ENCODE data around the gene PHF13.

The PHF13 gene

GRCh38 chr1:6577831-6578525 is 35.6 kb upstream of the PHF13 start:
- H3K4me1 ChIP-seq (ENCODE audit: control extremely low read depth in 1 of 4, control insufficient read depth in 4 of 4, insufficient read depth in 4 of 4, low read length in 3 of 4): peaks cover 4 to 35% (median 32%) of the 10 kb centered on the region in 4 experiments
- H3K4me3 ChIP-seq (ENCODE audit: control insufficient read depth in 1 of 7, extremely low read depth in 1 of 7, insufficient read depth in 4 of 7, low read depth in 2 of 7, low read length in 6 of 7): no peak overlapping the region
- POLR2A ChIA-PET: no interaction called here
- H3K27ac ChIP-seq (ENCODE audit: insufficient read depth in 1 of 2, low read depth in 1 of 2, low read length in 2 of 2, poor library complexity in 1 of 2, severe bottlenecking in 2 of 2): no peak overlapping the region
- H3K27me3 ChIP-seq (replicated peaks in 2 of 5; ENCODE audit: control insufficient read depth in 4 of 5, insufficient read depth in 5 of 5, low read length in 4 of 5): no peaks in the 10 kb centered on the region
- no peak for DNase-seq
- H3K36me3 ChIP-seq (ENCODE audit: control insufficient read depth in 4 of 4, insufficient read depth in 4 of 4, low read length in 3 of 4): peaks cover 0 to 3% (median 0%) of the 10 kb centered on the region in 4 experiments
- WGBS (ENCODE audit: insufficient coverage): 98% methylated on average over 5 of the region's 6 CpGs
- CTCF ChIA-PET: interaction anchor here (0.8 to 2.4 kb wide), 4 partner anchors 21 to 57 kb away, joined by 3 to 11 read pairs (median 3); partner anchors contain the start of genes NOL9 and TAS1R1
- H3K9me3 ChIP-seq (ENCODE audit: control extremely low read depth in 1 of 5, control insufficient read depth in 4 of 5, insufficient read depth in 2 of 5, low read depth in 1 of 5, low read length in 4 of 5): no peaks in the 10 kb centered on the region

GRCh38 chr1:6578624-6579373 is 34.7 kb upstream of the PHF13 start:
- Histone ChIP-seq H3K36me3 (ENCODE audit: control insufficient read depth in 4 of 4, insufficient read depth in 4 of 4, low read length in 3 of 4) (peaks cover 0 to 3% (median 0%) of the 10 kb centered on the region in 4 experiments), H3K4me1 (ENCODE audit: control extremely low read depth in 1 of 4, control insufficient read depth in 4 of 4, insufficient read depth in 4 of 4, low read length in 3 of 4) (peaks cover 4 to 35% (median 32%) of the 10 kb centered on the region in 4 experiments), H3K9me3 (ENCODE audit: control extremely low read depth in 1 of 5, control insufficient read depth in 4 of 5, insufficient read depth in 2 of 5, low read depth in 1 of 5, low read length in 4 of 5) (no peaks in the 10 kb centered on the region), H3K27me3 (replicated peaks in 2 of 5; ENCODE audit: control insufficient read depth in 4 of 5, insufficient read depth in 5 of 5, low read length in 4 of 5) (no peaks in the 10 kb centered on the region), H3K4me3 (ENCODE audit: control insufficient read depth in 1 of 7, extremely low read depth in 1 of 7, insufficient read depth in 4 of 7, low read depth in 2 of 7, low read length in 6 of 7) (peak overlapping the region in 1 of 7 experiments; percentile 84), H3K27ac (ENCODE audit: insufficient read depth in 1 of 2, low read depth in 1 of 2, low read length in 2 of 2, poor library complexity in 1 of 2, severe bottlenecking in 2 of 2) (peak overlapping the region in 1 of 2 experiments; percentile 94)
- WGBS (ENCODE audit: insufficient coverage): 93% methylated on average over 12 of the region's 14 CpGs
- DNase-seq: no peak
- CTCF ChIA-PET: interaction anchor here (0.8 to 2.4 kb wide), 2 partner anchors 24 to 54 kb away, joined by 3 to 11 read pairs; partner anchors contain the start of genes NOL9 and TAS1R1
- POLR2A ChIA-PET: no interaction called here

- POLR2A ChIA-PET: interaction anchor here (0.7 to 1.0 kb wide), 4 partner anchors 22 to 46 kb away, joined by 3 to 5 read pairs (median 4); partner anchors contain the start of gene NOL9
- no peaks in the 10 kb centered on the region for H3K27me3 ChIP-seq (replicated peaks in 2 of 5; ENCODE audit: control insufficient read depth in 4 of 5, insufficient read depth in 5 of 5, low read length in 4 of 5)
- 16% methylated on average over 53 of the region's 58 CpGs for WGBS (ENCODE audit: insufficient coverage)
- peaks cover 4 to 37% (median 33%) of the 10 kb centered on the region in 4 experiments for H3K4me1 ChIP-seq (ENCODE audit: control extremely low read depth in 1 of 4, control insufficient read depth in 4 of 4, insufficient read depth in 4 of 4, low read length in 3 of 4)
- CTCF ChIA-PET: interaction anchor here (0.6 to 2.6 kb wide), 8 partner anchors 10 to 67 kb away, joined by 3 to 12 read pairs (median 4); partner anchors contain the start of genes NOL9 and TAS1R1
- DNase-seq: peak; percentile 95 to 96 (median 96)
- H3K9me3 ChIP-seq (ENCODE audit: control extremely low read depth in 1 of 5, control insufficient read depth in 4 of 5, insufficient read depth in 2 of 5, low read depth in 1 of 5, low read length in 4 of 5): no peaks in the 10 kb centered on the region
- H3K4me3 ChIP-seq (ENCODE audit: control insufficient read depth in 1 of 7, extremely low read depth in 1 of 7, insufficient read depth in 4 of 7, low read depth in 2 of 7, low read length in 6 of 7): peak within 1 kb of the TSS; percentile 64 to 85 (median 76)
- peaks cover 0 to 3% (median 0%) of the 10 kb centered on the region in 4 experiments for H3K36me3 ChIP-seq (ENCODE audit: control insufficient read depth in 4 of 4, insufficient read depth in 4 of 4, low read length in 3 of 4)
- H3K27ac ChIP-seq (ENCODE audit: insufficient read depth in 1 of 2, low read depth in 1 of 2, low read length in 2 of 2, poor library complexity in 1 of 2, severe bottlenecking in 2 of 2): peak within 1 kb of the TSS; percentile 81 to 94
Observed at GRCh38 chr1:6579374-6580118, 34.0 kb upstream of the PHF13 start, which contains the start of gene ZBTB48. ZBTB48 (plus strand) TSS chr1:6579994; CDS start chr1:6580610, 616 bp downstream.

- no peaks in the 10 kb centered on the region for H3K9me3 ChIP-seq (ENCODE audit: control extremely low read depth in 1 of 5, control insufficient read depth in 4 of 5, insufficient read depth in 2 of 5, low read depth in 1 of 5, low read length in 4 of 5)
- H3K36me3 ChIP-seq (ENCODE audit: control insufficient read depth in 4 of 4, insufficient read depth in 4 of 4, low read length in 3 of 4): peaks cover 0 to 3% (median 0%) of the 10 kb centered on the region in 4 experiments
- DNase-seq: peak; percentile 33 to 76 (median 69)
- 0% methylated on average over 25 of the region's 30 CpGs for whole genome bisulfite sequencing (ENCODE audit: insufficient coverage)
- no peaks in the 10 kb centered on the region for H3K27me3 ChIP-seq (replicated peaks in 2 of 5; ENCODE audit: control insufficient read depth in 4 of 5, insufficient read depth in 5 of 5, low read length in 4 of 5)
- peaks cover 4 to 39% (median 34%) of the 10 kb centered on the region in 4 experiments for H3K4me1 ChIP-seq (ENCODE audit: control extremely low read depth in 1 of 4, control insufficient read depth in 4 of 4, insufficient read depth in 4 of 4, low read length in 3 of 4)
- POLR2A ChIA-PET: interaction anchor here (0.6 to 1.0 kb wide), 7 partner anchors 20 to 46 kb away, joined by 3 to 11 read pairs (median 3); partner anchors contain the start of genes KLHL21, NOL9 and TAS1R1
- peak overlapping the region; percentile 64 to 85 (median 76) for H3K4me3 ChIP-seq (ENCODE audit: control insufficient read depth in 1 of 7, extremely low read depth in 1 of 7, insufficient read depth in 4 of 7, low read depth in 2 of 7, low read length in 6 of 7)
- CTCF ChIA-PET: interaction anchor here (0.6 to 2.6 kb wide), 9 partner anchors 9 to 67 kb away, joined by 3 to 12 read pairs (median 3); partner anchors contain the start of genes NOL9 and TAS1R1
- peak overlapping the region; percentile 81 to 94 for H3K27ac ChIP-seq (ENCODE audit: insufficient read depth in 1 of 2, low read depth in 1 of 2, low read length in 2 of 2, poor library complexity in 1 of 2, severe bottlenecking in 2 of 2)
Observed at GRCh38 chr1:6580119-6580592, 33.4 kb upstream of the PHF13 start.

- DNase-seq: peak; percentile 31 to 46 (median 32)
- ChIA-PET CTCF (interaction anchor here (0.8 to 2.6 kb wide), 11 partner anchors 9 to 66 kb away, joined by 3 to 12 read pairs (median 4); partner anchors contain the start of genes NOL9 and TAS1R1), POLR2A (interaction anchor here (0.6 to 1.3 kb wide), 5 partner anchors 19 to 28 kb away, joined by 3 to 11 read pairs (median 4); partner anchors contain the start of genes KLHL21 and TAS1R1)
- 37% methylated on average over 19 of the region's 19 CpGs for WGBS (ENCODE audit: insufficient coverage)
- no peaks in the 10 kb centered on the region for H3K9me3 ChIP-seq (ENCODE audit: control extremely low read depth in 1 of 5, control insufficient read depth in 4 of 5, insufficient read depth in 2 of 5, low read depth in 1 of 5, low read length in 4 of 5)
- H3K27me3 ChIP-seq (replicated peaks in 2 of 5; ENCODE audit: control insufficient read depth in 4 of 5, insufficient read depth in 5 of 5, low read length in 4 of 5): no peaks in the 10 kb centered on the region
- H3K4me1 ChIP-seq (ENCODE audit: control extremely low read depth in 1 of 4, control insufficient read depth in 4 of 4, insufficient read depth in 4 of 4, low read length in 3 of 4): peaks cover 4 to 39% (median 34%) of the 10 kb centered on the region in 4 experiments
- H3K27ac ChIP-seq (ENCODE audit: insufficient read depth in 1 of 2, low read depth in 1 of 2, low read length in 2 of 2, poor library complexity in 1 of 2, severe bottlenecking in 2 of 2): peak overlapping the region; percentile 81 to 94
- H3K4me3 ChIP-seq (ENCODE audit: control insufficient read depth in 1 of 7, extremely low read depth in 1 of 7, insufficient read depth in 4 of 7, low read depth in 2 of 7, low read length in 6 of 7): peak overlapping the region; percentile 64 to 85 (median 76)
- H3K36me3 ChIP-seq (ENCODE audit: control insufficient read depth in 4 of 4, insufficient read depth in 4 of 4, low read length in 3 of 4): peaks cover 0 to 9% (median 1%) of the 10 kb centered on the region in 4 experiments
Observed at GRCh38 chr1:6580593-6581409, 32.7 kb upstream of the PHF13 start.
